SK-N-MC (cell line): ENCODE data around the gene LEMD1.

Source experiments
- EZH2 ChIP-seq: fragments of 200-600 bp; sonication (generic); IDR thresholded peaks from one replicate; pipeline ENCODE4 v1.6.1; 2017; ENCODE audit warnings: antibody characterized with exemption
- FOXP2 ChIP-seq: optimal IDR thresholded peaks from 2 replicates; pipeline ENCODE3; 2011; ENCODE audit warnings: mild to moderate bottlenecking, moderate library complexity; ENCODE audit not compliant: insufficient read depth; ENCODE audit errors: extremely low read length, control extremely low read depth
- POLR2AphosphoS5 ChIP-seq: IDR thresholded peaks from 2 replicates; pipeline ENCODE4 v1.6.1; 2012; ENCODE audit warnings: mild to moderate bottlenecking, low read depth, low read length, borderline replicate concordance

DNA sequence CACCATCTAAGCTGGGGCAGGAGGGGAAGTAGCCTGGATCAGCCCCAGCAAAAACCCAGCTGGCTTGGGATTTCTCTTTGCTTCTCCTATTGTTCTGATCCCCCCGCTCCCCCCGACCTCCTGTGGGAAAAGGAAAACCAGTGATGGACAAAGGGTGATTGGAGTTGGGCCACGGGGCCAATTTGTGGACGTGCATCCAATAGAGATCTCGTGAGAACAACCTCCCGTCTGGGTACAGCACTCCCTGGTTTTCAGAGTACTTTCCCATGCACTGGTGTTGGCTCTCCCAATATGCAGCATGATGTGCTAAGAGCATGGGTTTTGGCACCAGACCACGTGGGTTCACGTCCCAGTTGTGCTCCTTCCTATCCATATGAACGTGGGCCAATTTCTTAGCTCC lies 25.0 kb upstream of the LEMD1 start:
- TF ChIP-seq POLR2AphosphoS5 (no peak), EZH2 (no peak), FOXP2 (no peak)
